SU-DHL-6 (cell line): ENCODE data around the gene ARMH3.
"Not testable (repeated sequence)": the region's sequence is repeated elsewhere in the genome, so short reads cannot be mapped to it uniquely, and the experiment has no call there.

Experiments used
- H2AFZ ChIP-seq: fragments of 200-600 bp; sonication (generic); 2 replicates; pipeline ENCODE4 v1.6.1; 2014; ENCODE audit warnings: low read depth, mild to moderate bottlenecking, moderate library complexity, mixed read lengths, antibody characterized with exemption, low read length; ENCODE audit not compliant: severe bottlenecking
- H3F3A ChIP-seq: fragments of 200-600 bp; shearing (Covaris generic); 2 replicates; pipeline ENCODE4 v1.6.0; 2016; ENCODE audit warnings: antibody characterized with exemption, mild to moderate bottlenecking; ENCODE audit not compliant: insufficient read depth
- H3K27ac ChIP-seq: fragments of 200-600 bp; sonication (generic); 2 replicates; pipeline ENCODE4 v1.5.1; 2016; ENCODE audit warnings: low read depth, mild to moderate bottlenecking, low read length, moderate library complexity, mixed read lengths
- H3K27me3 ChIP-seq: fragments of 200-600 bp; sonication (generic), shearing (Covaris generic); 2 replicates; pipeline ENCODE4 v1.6.0; 2014; ENCODE audit warnings: mild to moderate bottlenecking, low read length
- H3K36me3 ChIP-seq: fragments of 200-600 bp; sonication (generic); 2 replicates; pipeline ENCODE4 v1.6.1; 2014; ENCODE audit warnings: mild to moderate bottlenecking, low read length, mixed read lengths
- H3K4me2 ChIP-seq: fragments of 300-600, 200-600 bp; shearing (Covaris generic), sonication (generic); 2 replicates; pipeline ENCODE4 v1.6.0; 2014; ENCODE audit warnings: low read length, low read depth, mild to moderate bottlenecking; ENCODE audit not compliant: poor library complexity, severe bottlenecking
- H3K4me3 ChIP-seq: fragments of 200-600 bp; sonication (generic); 2 replicates; pipeline ENCODE4 v1.5.1; 2014; ENCODE audit warnings: antibody characterized with exemption, low read length, mild to moderate bottlenecking, mixed read lengths; ENCODE audit not compliant: insufficient read depth, poor library complexity, severe bottlenecking
- H3K79me2 ChIP-seq: fragments of 200-600 bp; sonication (generic); 2 replicates; pipeline ENCODE4 v1.6.1; 2014; ENCODE audit warnings: mild to moderate bottlenecking, low read length, moderate library complexity; ENCODE audit not compliant: insufficient read depth
- H3K9ac ChIP-seq: fragments of 200-600 bp; sonication (generic); 2 replicates; pipeline ENCODE4 v1.7.0; 2014; ENCODE audit warnings: mild to moderate bottlenecking, low read length
- H3K9me2 ChIP-seq: fragments of 200-600 bp; sonication (generic); replicated peaks from 2 replicates; pipeline ENCODE4 v1.6.1; 2014; ENCODE audit warnings: low read length; ENCODE audit not compliant: insufficient read depth
- H3K9me3 ChIP-seq: fragments of 200-600 bp; sonication (generic); 2 replicates; pipeline ENCODE4 v1.6.1; 2014; ENCODE audit warnings: low read length, mixed read lengths; ENCODE audit not compliant: insufficient read depth
- H4K20me1 ChIP-seq: fragments of 200-600 bp; sonication (generic); 2 replicates; pipeline ENCODE4 v1.6.1; 2014; ENCODE audit warnings: low read depth, mild to moderate bottlenecking, antibody characterized with exemption, low read length, moderate library complexity, mixed read lengths
- CTCF ChIP-seq: fragments of 200-600 bp; sonication (generic); IDR thresholded peaks from one replicate; pipeline ENCODE4 v1.5.1; 2017; ENCODE audit warnings: antibody characterized with exemption, mild to moderate bottlenecking, low read length, moderate library complexity; ENCODE audit not compliant: insufficient read depth, poor library complexity, severe bottlenecking
- EZH2phosphoT487 ChIP-seq: fragments of 200-600 bp; sonication (generic), shearing (Covaris generic); conservative IDR thresholded peaks from 2 replicates; pipeline ENCODE4 v1.6.1; 2018; ENCODE audit warnings: mild to moderate bottlenecking, antibody characterized with exemption, low read length, moderate library complexity, mixed read lengths

Gene ARMH3

GRCh38 chr10:101993221-101993620 lies 62.8 kb downstream of the ARMH3 start:
- no peaks in the 10 kb centered on the region for H3K27me3 ChIP-seq
- no peak overlapping the region for H3K27ac ChIP-seq
- TF ChIP-seq CTCF (no peak), EZH2phosphoT487 (no peak)
- H3F3A ChIP-seq: no peaks in the 10 kb centered on the region
- no peaks in the 10 kb centered on the region for H3K9me3 ChIP-seq
- H3K4me3 ChIP-seq: no peak overlapping the region
- H3K36me3 ChIP-seq: peaks cover 5% of the 10 kb centered on the region; the same call in 1 of the 2 replicates
- H4K20me1 ChIP-seq: no peaks in the 10 kb centered on the region
- no peak overlapping the region for H2AFZ ChIP-seq
- H3K9me2 ChIP-seq: no peaks in the 10 kb centered on the region
- no peaks in the 10 kb centered on the region for H3K79me2 ChIP-seq
- no peak overlapping the region for H3K9ac ChIP-seq
- H3K4me2 ChIP-seq: no peak overlapping the region

GRCh38 chr10:101987136-101987535 lies 68.8 kb downstream of the ARMH3 start:
- H3K9ac ChIP-seq: no peak overlapping the region
- no peaks in the 10 kb centered on the region for H3K9me3 ChIP-seq
- H3K4me3 ChIP-seq: no peak overlapping the region
- H4K20me1 ChIP-seq: no peaks in the 10 kb centered on the region
- H3F3A ChIP-seq: no peaks in the 10 kb centered on the region
- H3K4me2 ChIP-seq: no peak overlapping the region
- no peaks in the 10 kb centered on the region for H3K9me2 ChIP-seq
- TF ChIP-seq EZH2phosphoT487 (no peak), CTCF (no peak)
- no peaks in the 10 kb centered on the region for H3K27me3 ChIP-seq
- peaks cover 10% of the 10 kb centered on the region; the same call in 1 of the 2 replicates for H3K36me3 ChIP-seq
- H3K79me2 ChIP-seq: no peaks in the 10 kb centered on the region
- no peak overlapping the region for H2AFZ ChIP-seq
- no peak overlapping the region for H3K27ac ChIP-seq

GRCh38 chr10:101986624-101986971 lies 69.4 kb downstream of the ARMH3 start:
- TF ChIP-seq EZH2phosphoT487: no peak
- TF ChIP-seq CTCF: no peak
- Histone ChIP-seq H3K4me2 (peak overlapping the region; percentile 16), H3K9me2 (no peaks in the 10 kb centered on the region), H4K20me1 (no peaks in the 10 kb centered on the region), H2AFZ (no peak overlapping the region), H3K27me3 (no peaks in the 10 kb centered on the region), H3F3A (no peaks in the 10 kb centered on the region), H3K79me2 (no peaks in the 10 kb centered on the region), H3K9ac (no peak overlapping the region), H3K4me3 (no peak overlapping the region), H3K27ac (0 out of 2 replicates have a peak overlapping the region, but pooled peaks have one; percentile 5), H3K36me3 (peaks cover 10% of the 10 kb centered on the region; the same call in 1 of the 2 replicates), H3K9me3 (no peaks in the 10 kb centered on the region)

- not testable (repeated sequence) for H3K36me3 ChIP-seq, H3F3A ChIP-seq, H2AFZ ChIP-seq, H3K4me3 ChIP-seq, H4K20me1 ChIP-seq, H3K79me2 ChIP-seq, H3K9ac ChIP-seq, H3K27me3 ChIP-seq, H3K27ac ChIP-seq, H3K9me3 ChIP-seq, H3K9me2 ChIP-seq, H3K4me2 ChIP-seq
Measured at GRCh38 chr10:101980677-101981076, 75.3 kb downstream of the ARMH3 start.
